H1 (cell line): ENCODE data around the gene PAIP1.

ENCODE experiments used
- POLR2AphosphoS5 ChIP-seq: IDR thresholded peaks from 2 replicates; pipeline ENCODE4 v1.6.1; 2011; ENCODE audit warnings: low read depth, low read length
- SIN3A ChIP-seq, 2 experiments: IDR thresholded peaks in 1 of 2; conservative IDR thresholded peaks in 1 of 2; 2 replicates each; pipeline ENCODE4 v1.6.1; 2011 to 2012; ENCODE audit warnings: low read length in 2 of 2, improper control_type of control experiment in 1 of 2, low read depth in 1 of 2, mild to moderate bottlenecking in 1 of 2
- TCF12 ChIP-seq: IDR thresholded peaks from 2 replicates; pipeline ENCODE4 v1.6.1; 2011; ENCODE audit warnings: low read depth, mild to moderate bottlenecking, low read length

DNA sequence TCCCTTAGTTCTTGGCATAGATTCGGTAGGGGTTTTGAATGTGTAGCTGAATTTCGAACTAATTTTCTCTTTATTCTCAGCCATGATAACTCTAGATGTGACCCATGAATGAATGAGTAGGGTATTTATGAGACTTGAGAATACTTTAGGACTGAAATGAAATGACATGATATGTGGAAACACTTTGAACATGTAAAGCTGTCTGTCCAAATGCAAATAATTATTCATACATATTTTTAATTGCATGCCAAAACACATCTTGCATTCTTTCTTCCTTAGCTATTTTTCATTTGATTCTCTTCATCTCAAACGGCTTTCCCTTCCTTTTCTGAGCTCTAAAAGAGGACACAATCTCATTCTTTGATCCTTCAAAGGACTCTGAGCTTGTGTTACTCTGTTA, 49.5 kb upstream of the PAIP1 start:
- TF ChIP-seq POLR2AphosphoS5 = no peak
- no peak for TF ChIP-seq TCF12
- no peak for TF ChIP-seq SIN3A (conservative IDR thresholded peaks at IDR 0.05 in 1 of 2, IDR thresholded peaks at IDR 0.05 in 1 of 2; ENCODE audit: low read depth in 1 of 2, low read length in 2 of 2)
